ENCODE measurements around the gene MGRN1.

DNA sequence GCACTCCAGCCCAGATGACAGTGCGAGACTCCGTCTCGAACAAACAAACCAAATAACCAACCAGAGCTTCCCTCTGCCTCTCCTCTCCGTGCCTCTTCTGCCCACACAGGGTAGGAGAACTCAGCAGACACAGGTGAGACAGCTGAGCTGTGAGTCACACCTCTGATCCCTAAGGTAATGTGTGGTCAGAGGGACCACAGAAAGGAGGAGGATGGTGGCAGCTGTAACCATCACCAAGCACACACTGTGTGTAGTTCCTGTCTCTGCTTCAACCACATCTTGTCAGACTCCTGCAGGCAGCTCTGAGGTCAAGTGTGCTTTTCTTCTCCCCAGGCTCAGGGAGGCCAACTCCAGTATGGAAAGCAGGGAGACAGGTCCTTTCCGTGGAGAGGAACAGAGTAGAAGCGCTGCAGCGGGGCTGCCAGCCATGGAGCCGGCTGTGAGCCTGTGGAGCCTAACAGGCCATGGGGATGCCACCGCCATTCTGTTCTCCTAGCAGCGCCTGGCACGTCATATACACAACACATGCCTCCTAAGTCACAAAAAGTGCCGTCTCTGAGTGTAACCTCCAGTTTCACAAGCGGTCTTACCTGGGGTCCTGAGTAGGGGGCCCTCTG is 75.9 kb downstream of the MGRN1 start:
- TF ChIP-seq, protein P1, sequence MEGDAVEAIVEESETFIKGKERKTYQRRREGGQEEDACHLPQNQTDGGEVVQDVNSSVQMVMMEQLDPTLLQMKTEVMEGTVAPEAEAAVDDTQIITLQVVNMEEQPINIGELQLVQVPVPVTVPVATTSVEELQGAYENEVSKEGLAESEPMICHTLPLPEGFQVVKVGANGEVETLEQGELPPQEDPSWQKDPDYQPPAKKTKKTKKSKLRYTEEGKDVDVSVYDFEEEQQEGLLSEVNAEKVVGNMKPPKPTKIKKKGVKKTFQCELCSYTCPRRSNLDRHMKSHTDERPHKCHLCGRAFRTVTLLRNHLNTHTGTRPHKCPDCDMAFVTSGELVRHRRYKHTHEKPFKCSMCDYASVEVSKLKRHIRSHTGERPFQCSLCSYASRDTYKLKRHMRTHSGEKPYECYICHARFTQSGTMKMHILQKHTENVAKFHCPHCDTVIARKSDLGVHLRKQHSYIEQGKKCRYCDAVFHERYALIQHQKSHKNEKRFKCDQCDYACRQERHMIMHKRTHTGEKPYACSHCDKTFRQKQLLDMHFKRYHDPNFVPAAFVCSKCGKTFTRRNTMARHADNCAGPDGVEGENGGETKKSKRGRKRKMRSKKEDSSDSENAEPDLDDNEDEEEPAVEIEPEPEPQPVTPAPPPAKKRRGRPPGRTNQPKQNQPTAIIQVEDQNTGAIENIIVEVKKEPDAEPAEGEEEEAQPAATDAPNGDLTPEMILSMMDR (IDR thresholded peaks at IDR 0.05; ENCODE audit: borderline replicate concordance, extremely low read depth, low read length, poor library complexity, severe bottlenecking), result no peak
- no peak for TF ChIP-seq EZH2 (IDR thresholded peaks at IDR 0.05; ENCODE audit: borderline replicate concordance, low read depth, low read length, severe bottlenecking)
